ENCODE results near the gene NOC2L. TPM values are rescaled to one million over a fixed set of nuclear protein-coding genes. Genes with fewer than 3 reads are reported as not detected.
"Not testable (repeated sequence)": the region's sequence is repeated elsewhere in the genome, so short reads cannot be mapped to it uniquely, and the experiment has no call there.

Gene NOC2L
- total RNA-seq, 2 experiments from 2014 or later, result 50.2 to 52.0 TPM

DNA sequence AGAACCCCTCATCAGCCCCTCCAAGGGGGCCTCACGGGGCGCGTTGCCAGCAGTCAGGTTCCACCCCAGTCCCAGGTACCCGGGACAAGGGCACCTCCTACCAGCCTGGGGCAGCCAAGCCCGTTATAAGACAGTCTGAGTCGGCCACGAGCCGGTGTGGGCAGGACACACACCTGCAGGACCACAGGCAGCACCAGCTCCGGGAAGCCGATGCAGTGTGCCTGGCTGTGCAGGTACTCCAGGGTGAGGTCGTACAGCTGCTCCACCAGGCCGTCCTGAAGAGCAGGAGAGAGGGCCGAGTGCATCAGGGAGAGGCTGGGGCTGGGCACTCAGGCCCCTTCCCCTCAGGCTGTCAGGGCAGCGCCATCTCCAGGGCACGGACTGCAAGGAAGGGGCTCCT lies 11.1 kb downstream of the NOC2L start:
- H3K27me3 Mint-ChIP-seq, result peaks cover 4% of the 10 kb centered on the region
- H3K9me3 ChIP-seq (ENCODE audit: control insufficient read depth in 1 of 2, insufficient read depth in 1 of 2, low read length in 2 of 2), result peaks cover 0 to under 1% of the 10 kb centered on the region in 2 experiments
- H3K4me1 ChIP-seq (ENCODE audit: insufficient read depth, low read length), result peaks cover 4% of the 10 kb centered on the region
- H3K4me3 Mint-ChIP-seq, result no peak overlapping the region
- intact Hi-C loops (cut with DNase I, micrococcal nuclease), result no loop called here
- peaks cover 3 to 5% of the 10 kb centered on the region in 2 experiments for H3K27me3 ChIP-seq (ENCODE audit: control insufficient read depth in 1 of 2, insufficient read depth in 2 of 2, low read length in 2 of 2)
- ChIA-PET POLR2A (interaction anchor here (0.5 kb wide), 1 partner anchor 818 kb away, joined by 3 read pairs; no protein-coding TSS in a partner anchor), CTCF (no interaction called here)
- H3K36me3 Mint-ChIP-seq (ENCODE audit: low read depth), result peaks cover 67% of the 10 kb centered on the region
- no peaks in the 10 kb centered on the region for H3K4me1 Mint-ChIP-seq (ENCODE audit: low read depth)
- H3K27ac ChIP-seq (ENCODE audit: low read depth in 1 of 2, low read length in 2 of 2), result no peak overlapping the region
- H3K27ac Mint-ChIP-seq, result no peak overlapping the region
- H3K36me3 ChIP-seq (ENCODE audit: insufficient read depth, low read length), result peaks cover 67% of the 10 kb centered on the region
- no peaks in the 10 kb centered on the region for H3K9me3 Mint-ChIP-seq
- TF ChIP-seq, protein P1, sequence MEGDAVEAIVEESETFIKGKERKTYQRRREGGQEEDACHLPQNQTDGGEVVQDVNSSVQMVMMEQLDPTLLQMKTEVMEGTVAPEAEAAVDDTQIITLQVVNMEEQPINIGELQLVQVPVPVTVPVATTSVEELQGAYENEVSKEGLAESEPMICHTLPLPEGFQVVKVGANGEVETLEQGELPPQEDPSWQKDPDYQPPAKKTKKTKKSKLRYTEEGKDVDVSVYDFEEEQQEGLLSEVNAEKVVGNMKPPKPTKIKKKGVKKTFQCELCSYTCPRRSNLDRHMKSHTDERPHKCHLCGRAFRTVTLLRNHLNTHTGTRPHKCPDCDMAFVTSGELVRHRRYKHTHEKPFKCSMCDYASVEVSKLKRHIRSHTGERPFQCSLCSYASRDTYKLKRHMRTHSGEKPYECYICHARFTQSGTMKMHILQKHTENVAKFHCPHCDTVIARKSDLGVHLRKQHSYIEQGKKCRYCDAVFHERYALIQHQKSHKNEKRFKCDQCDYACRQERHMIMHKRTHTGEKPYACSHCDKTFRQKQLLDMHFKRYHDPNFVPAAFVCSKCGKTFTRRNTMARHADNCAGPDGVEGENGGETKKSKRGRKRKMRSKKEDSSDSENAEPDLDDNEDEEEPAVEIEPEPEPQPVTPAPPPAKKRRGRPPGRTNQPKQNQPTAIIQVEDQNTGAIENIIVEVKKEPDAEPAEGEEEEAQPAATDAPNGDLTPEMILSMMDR (IDR thresholded peaks at IDR 0.05), result no peak
- DNase-seq (no peak), ATAC-seq (ENCODE audit: poor library complexity) (no peak)
- no peak overlapping the region for H3K4me3 ChIP-seq (ENCODE audit: low read length)

- H3K4me1 ChIP-seq (ENCODE audit: insufficient read depth, low read length), result peaks cover 12% of the 10 kb centered on the region
- H3K27ac Mint-ChIP-seq; POLR2A ChIA-PET; H3K9me3 Mint-ChIP-seq; CTCF ChIA-PET; ATAC-seq (ENCODE audit: poor library complexity); H3K9me3 ChIP-seq (ENCODE audit: control insufficient read depth in 1 of 2, insufficient read depth in 1 of 2, low read length in 2 of 2); H3K4me3 ChIP-seq (ENCODE audit: low read length); H3K4me3 Mint-ChIP-seq; intact Hi-C loops (cut with DNase I, micrococcal nuclease); H3K4me1 Mint-ChIP-seq (ENCODE audit: low read depth); H3K27me3 Mint-ChIP-seq; H3K27ac ChIP-seq (ENCODE audit: low read depth in 1 of 2, low read length in 2 of 2); DNase-seq: not testable (repeated sequence)
- peaks cover 56% of the 10 kb centered on the region for H3K36me3 ChIP-seq (ENCODE audit: insufficient read depth, low read length)
- H3K27me3 ChIP-seq (ENCODE audit: control insufficient read depth in 1 of 2, insufficient read depth in 2 of 2, low read length in 2 of 2), result peaks cover 6 to 15% of the 10 kb centered on the region in 2 experiments
- H3K36me3 Mint-ChIP-seq (ENCODE audit: low read depth), result peaks cover 58% of the 10 kb centered on the region
Measured at GRCh38 chr1:946811-947210, 12.2 kb downstream of the NOC2L start.

GRCh38 chr1:945688-946556 lies 13.1 kb downstream of the NOC2L start:
- Histone ChIP-seq H3K4me3 (ENCODE audit: low read length) (no peak overlapping the region), H3K27me3 (ENCODE audit: control insufficient read depth in 1 of 2, insufficient read depth in 2 of 2, low read length in 2 of 2) (peaks cover 13 to 24% of the 10 kb centered on the region in 2 experiments), H3K9me3 (ENCODE audit: control insufficient read depth in 1 of 2, insufficient read depth in 1 of 2, low read length in 2 of 2) (peaks cover 0 to 11% of the 10 kb centered on the region in 2 experiments), H3K27ac (ENCODE audit: low read depth in 1 of 2, low read length in 2 of 2) (no peak overlapping the region), H3K4me1 (ENCODE audit: insufficient read depth, low read length) (peaks cover 20% of the 10 kb centered on the region), H3K36me3 (ENCODE audit: insufficient read depth, low read length) (peaks cover 48% of the 10 kb centered on the region)
- no peaks in the 10 kb centered on the region for H3K9me3 Mint-ChIP-seq
- ATAC-seq (ENCODE audit: poor library complexity) (no peak), DNase-seq (no peak)
- intact Hi-C loops (cut with DNase I, micrococcal nuclease), result no loop called here
- no peak overlapping the region for H3K27ac Mint-ChIP-seq
- TF ChIP-seq, protein P1 (IDR thresholded peaks at IDR 0.05), result no peak
- peaks cover 51% of the 10 kb centered on the region for H3K36me3 Mint-ChIP-seq (ENCODE audit: low read depth)
- peaks cover 5% of the 10 kb centered on the region for H3K4me1 Mint-ChIP-seq (ENCODE audit: low read depth)
- peak overlapping the region; percentile 38 for H3K4me3 Mint-ChIP-seq
- CTCF ChIA-PET, result no interaction called here
- H3K27me3 Mint-ChIP-seq, result peaks cover 11% of the 10 kb centered on the region
- POLR2A ChIA-PET, result no interaction called here
